GM12878 (cell line): ENCODE results near the gene GAL.

Experiments
- CTCF ChIP-seq, 3 experiments: IDR thresholded peaks in 2 of 3; conservative IDR thresholded peaks in 1 of 3; 2 replicates each; pipeline ENCODE4 v1.5.1; 2011; ENCODE audit warnings: low read depth in 3 of 3, low read length in 3 of 3, mild to moderate bottlenecking in 3 of 3, control low read depth in 2 of 3, moderate library complexity in 2 of 3, inconsistent platforms in 1 of 3, mixed read lengths in 1 of 3; ENCODE audit not compliant: control insufficient read depth in 2 of 3, insufficient read depth in 1 of 3; ENCODE audit errors: extremely low read depth in 1 of 3
- NRF1 ChIP-seq: conservative IDR thresholded peaks from 2 replicates; pipeline ENCODE4 v1.6.1; 2011; ENCODE audit warnings: mild to moderate bottlenecking, low read depth, low read length, improper control_type of control experiment
- SKIL ChIP-seq: fragments of 450-650 bp; IDR thresholded peaks from 2 replicates; pipeline ENCODE4 v1.6.1; 2017; ENCODE audit warnings: mild to moderate bottlenecking, low read depth, inconsistent platforms; ENCODE audit not compliant: poor library complexity, severe bottlenecking
- TCF7 ChIP-seq: IDR thresholded peaks from 2 replicates; pipeline ENCODE4 v1.6.1; 2014; ENCODE audit warnings: antibody characterized with exemption, borderline replicate concordance

- TF ChIP-seq CTCF (IDR thresholded peaks at IDR 0.05 in 2 of 3, conservative IDR thresholded peaks at IDR 0.05 in 1 of 3; ENCODE audit: control insufficient read depth in 2 of 3, extremely low read depth in 1 of 3, insufficient read depth in 1 of 3, low read depth in 3 of 3, low read length in 3 of 3) (no peak), SKIL (no peak), NRF1 (no peak), TCF7 (no peak)
These were observed 3.7 kb upstream of the GAL start for GRCh38 chr11:68680541-68681231.
